HG03469 (cell line): ENCODE measurements around the gene BORA.
A peak's percentile ranks its signal among the peaks of the same experiment; 100 is the strongest.
"Not testable (repeated sequence)": the region's sequence is repeated elsewhere in the genome, so short reads cannot be mapped to it uniquely, and the experiment has no call there.

Experiments
- ATAC-seq: cut with Tn5 transposase; IDR thresholded peaks from one replicate; pipeline ENCODE4 v1.9.1; 2021; ENCODE audit warnings: mild to moderate bottlenecking, moderate library complexity, moderate number of reproducible peaks; ENCODE audit not compliant: unreplicated experiment

The BORA gene

DNA sequence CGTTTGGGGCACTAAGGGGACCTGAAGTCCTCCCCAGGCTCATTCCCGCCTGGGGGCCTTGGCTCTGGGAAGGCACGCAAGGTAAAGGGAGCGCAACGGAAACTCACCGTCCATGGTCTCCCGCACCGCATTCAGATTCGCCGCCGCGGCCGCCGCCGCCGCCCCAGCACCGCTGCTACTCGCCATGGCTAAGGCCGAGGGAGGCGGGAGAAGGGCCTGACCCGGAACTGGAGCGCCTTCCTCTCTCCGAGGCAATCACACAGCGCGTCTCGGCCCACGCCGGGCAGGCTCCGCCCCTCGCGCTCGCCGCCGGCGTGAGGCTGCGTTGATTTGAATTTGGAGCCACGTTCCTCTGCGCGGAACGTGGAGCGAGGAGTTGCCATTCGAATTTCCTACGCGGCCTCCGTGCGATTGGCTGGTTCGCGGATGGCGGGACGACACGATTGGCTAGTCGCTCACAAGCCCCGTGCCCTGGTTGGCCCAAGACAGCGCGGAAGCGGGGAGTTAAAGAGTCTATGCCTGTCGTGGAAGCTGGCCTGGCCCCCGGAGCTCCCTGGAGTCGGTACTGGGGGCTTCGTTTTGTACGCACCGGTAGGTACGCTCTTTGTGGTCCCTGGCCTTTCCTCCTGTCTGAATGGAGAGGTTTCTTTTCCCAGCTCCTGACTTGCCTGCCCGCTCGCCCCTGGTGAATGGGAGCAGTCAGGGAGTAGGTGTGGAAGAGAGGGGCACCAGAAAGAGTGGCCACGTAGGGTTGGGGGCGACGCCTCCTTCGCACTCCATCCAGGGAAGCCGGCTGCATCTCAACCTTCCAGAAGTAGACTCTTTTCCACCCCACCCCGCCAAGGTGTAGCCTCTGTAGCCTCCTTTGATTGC is at the start of gene BORA, which contains the start of gene MZT1:
BORA (plus strand) TSS at position 507 of the 873 bp plus-strand sequence. CDS start 1,018 bp downstream, outside the sequence.
MZT1 (minus strand) TSS at position 213 of the 873 bp plus-strand sequence; CDS start at position 186, 27 bp downstream.
- ATAC-seq: peak; percentile 96

DNA sequence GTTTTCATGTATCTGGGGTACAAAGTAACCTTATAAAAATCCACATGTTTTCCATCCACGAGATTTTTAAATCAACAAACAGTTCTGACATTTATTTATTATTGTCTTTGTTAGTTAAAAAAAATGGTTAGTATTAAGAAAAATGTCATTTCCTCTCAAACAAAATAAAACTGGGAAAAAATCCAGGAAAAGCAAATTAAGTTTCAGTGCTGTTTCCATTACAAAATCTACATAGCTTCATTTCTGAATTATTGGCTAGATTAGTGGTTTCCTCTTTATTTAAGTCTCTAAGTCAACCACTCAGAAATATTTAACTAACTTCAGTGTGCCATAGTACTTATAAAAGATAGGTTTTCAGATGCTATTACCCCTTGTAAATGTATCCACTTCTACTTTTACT is 49.4 kb upstream of the BORA start:
- ATAC-seq: no peak

DNA sequence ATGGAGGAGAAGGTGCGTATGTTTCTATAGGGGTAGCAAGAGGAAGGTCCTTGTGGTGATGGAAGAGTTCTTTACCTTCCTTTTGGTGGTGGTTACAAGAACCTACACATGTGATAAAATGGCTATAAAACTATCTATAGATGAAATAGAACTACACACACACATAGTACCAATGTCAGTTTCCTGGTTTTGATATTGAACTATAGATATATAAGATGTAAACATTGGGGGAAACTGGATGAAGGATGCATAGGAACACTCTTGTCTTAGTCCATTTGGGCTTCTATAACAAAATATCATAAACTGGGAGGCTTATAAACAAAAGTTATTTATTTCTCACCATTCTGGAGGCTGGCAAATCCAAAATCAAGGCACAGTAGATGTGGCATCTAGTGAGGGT is 47.4 kb upstream of the BORA start:
- ATAC-seq: no peak

DNA sequence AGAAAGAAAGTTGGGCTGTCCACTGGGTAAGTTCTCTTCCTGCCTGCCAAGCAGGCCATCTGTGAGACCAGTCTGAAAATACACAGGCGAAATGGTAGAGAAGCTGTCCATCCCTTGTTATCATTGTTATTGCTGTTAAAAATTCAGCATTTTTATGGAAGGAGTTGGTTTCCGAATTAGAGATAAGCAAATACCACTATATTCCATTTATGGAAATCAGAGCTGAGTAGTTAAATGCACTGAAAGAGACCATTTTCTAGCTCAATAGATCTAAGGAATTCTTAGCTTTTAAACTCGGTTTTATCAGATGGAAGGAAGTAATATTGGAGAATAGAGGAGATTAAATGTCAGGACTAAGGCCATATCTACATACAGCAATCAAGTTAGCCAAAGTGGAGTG is 41.0 kb upstream of the BORA start:
- ATAC-seq: no peak

DNA sequence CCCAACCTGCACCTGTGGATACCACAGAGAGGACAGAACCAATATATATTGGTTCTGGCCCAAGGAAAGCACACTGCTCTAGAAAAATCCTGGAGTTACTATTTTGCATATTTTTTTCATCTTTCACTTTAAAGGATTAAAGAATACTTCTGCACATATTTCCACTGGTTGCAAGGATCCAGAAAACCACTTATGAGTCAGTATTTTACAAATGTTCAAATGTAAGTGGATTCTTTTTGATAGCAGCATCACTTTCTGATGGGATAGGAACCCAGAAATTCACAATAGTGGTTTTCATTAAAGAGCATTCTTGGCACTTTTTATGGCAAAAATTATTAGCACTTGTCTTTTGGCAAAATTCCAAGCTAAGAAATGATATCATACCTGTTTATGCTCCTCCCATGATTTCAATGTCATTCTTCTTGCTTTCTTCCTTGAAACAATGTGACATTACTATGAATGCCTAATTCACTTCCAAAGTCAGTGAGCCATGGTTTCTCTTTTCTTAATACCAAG is 38.5 kb upstream of the BORA start:
- no peak for ATAC-seq

DNA sequence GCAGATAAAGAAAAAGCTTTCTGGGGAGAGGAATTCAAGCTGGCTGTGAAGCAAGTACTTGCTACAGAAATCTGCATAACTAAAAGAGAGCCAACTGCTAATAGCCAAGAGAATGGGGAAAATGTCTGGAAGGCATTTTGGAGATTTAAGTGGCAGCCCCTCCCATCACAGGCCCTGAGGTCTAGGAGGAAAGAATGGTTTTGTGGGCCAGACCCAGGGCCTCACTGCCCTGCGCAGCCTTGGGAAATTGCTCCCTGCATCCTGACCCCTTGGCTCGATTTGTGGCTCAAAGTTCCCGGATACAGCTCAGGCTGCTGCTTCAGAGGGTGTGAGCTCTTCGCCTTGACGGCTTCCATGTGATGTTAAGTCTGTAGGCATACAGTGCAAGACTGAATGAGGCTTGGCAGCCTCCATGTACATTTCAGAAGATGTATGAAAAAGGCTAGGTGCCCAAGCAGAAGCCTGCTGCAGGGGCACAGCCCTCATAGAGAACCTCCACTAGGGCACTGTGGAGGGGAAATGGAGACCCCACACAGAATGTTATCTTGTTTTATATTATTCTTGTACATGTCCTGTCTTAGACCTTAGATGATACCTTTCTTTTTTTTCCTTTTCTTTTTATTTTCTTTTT is 34.7 kb upstream of the BORA start:
- no peak for ATAC-seq

DNA sequence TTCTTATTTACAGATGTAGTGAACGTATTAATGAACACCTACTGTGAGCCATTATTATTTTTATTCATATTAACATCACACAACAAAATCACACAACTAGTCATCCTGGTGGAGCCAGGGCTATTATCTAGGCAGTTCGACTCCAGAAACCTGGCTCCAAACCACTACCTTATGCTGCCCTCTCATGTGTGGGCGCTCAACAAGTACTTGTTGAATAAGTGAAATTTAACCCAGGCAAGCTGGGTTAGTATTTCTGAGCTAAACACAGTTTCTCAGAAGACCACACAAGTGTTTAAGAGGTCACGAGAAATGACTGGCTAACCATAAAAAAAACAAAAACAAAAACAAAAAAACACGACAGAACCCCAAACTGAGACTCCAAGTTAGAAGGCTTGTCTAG is 33.9 kb upstream of the BORA start:
- ATAC-seq: no peak

DNA sequence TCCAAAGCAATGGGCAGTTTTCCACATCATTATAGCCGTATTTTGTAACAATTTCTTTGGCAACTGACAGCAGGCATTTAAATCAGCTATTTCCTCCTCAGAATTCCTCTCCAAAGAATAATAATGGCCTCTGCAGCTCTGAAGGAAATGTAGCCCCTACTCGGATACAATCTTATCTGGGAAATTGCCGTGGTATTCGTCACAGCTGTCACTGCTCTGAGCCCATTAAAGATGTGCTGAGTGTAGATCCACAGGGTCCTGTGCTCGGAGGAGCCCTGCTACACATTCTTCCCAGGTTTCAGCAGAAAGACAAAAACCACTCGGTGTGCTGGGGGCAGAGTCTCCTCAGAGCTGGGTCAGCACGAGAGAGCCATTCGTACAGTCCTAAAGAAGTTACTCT is 33.4 kb upstream of the BORA start:
- no peak for ATAC-seq

DNA sequence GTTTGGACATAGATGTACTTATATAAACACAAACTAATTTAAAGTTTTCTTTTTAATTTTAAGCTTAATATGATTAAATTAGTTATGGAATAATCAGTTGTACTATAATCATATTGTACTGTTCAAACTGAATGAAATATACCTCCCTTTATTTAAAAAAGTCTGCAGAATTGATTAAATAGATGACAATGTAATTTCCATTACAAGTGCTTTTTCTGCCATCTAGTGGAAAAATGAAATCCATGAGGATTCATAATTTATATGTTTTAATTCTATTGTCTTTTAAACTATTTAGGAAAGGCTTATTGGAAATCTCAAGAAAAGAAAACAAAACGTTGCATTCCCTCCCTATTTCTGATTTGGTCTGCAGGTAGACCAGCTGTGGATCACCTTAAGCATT is 31.1 kb upstream of the BORA start:
- ATAC-seq: no peak

DNA sequence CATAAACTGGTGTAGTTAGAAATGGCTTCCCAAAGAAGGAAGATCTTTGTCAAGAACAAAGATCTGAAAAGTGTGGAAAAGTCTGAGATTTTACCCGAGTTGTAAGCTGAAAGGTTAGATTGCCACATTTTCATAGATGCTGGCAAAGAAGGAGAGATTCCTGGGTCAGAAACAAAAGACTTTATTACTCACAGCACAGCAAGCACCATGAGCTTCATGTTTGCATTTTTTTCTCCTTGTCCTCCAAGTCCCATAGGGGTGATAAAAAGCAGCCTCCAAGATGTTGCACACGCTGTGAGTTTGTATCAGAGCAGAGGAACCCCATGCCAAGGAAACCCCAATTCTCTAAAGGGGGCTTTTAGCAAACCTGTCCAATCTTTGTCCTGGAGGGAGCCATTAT is 29.6 kb upstream of the BORA start:
- no peak for ATAC-seq

DNA sequence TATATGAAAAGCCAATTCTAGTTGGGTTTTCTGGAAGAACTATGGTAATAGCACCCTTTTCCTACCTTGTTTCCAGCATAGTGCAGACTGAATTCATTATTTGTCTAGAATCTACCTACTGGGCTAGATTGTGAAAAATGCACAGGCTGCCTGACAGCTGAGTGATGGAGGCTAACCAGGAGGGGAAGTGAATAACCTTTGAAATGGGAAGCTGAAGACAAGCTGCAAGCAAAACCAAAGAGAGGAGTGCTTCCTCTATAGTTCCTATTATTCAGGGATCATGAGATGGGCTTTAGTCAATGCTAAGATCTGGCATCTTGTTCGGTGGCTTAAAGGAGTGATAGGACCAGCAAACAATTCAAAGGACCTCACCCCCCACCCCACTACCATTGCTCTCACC is 27.2 kb upstream of the BORA start:
- ATAC-seq: no peak

DNA sequence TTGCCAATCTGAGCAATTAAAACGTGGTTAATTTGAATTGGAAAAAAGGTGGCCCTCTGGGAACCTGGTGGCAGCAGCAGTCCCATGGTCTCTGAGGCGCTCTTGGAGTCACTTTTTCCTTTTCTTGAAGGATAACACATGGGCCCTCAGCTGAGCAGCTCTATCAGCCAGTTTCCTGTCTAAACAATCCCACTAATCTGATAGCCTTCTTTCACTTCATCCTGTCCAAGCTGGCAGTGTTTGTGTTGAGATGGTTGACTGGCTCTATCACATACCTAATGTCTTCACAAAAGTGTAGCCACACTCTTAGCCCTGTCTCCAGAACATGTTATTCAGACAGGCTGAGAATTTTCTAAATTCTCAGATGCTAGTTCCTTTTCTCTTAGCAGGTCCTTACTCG is 10.9 kb upstream of the BORA start:
- no peak for ATAC-seq

DNA sequence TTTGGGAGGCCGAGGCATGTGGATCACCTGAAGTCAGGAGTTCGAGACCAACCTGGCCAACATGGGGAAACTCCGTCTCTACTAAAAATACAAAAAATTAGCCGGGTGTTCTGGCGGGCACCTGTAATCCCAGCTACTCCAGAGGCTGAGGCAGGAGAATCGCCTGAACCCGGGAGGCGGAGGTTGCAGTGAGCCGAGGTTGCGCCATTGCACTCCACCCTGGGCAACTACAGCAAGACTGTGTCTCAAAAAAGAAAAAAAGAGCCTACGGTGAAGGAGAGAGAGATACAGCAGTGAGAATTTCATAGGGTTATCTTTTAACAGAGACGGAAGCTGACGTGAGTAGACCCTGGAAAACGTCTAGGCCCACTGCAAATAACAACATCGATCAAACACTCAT is 1.5 kb upstream of the BORA start:
- not testable (repeated sequence) for ATAC-seq

DNA sequence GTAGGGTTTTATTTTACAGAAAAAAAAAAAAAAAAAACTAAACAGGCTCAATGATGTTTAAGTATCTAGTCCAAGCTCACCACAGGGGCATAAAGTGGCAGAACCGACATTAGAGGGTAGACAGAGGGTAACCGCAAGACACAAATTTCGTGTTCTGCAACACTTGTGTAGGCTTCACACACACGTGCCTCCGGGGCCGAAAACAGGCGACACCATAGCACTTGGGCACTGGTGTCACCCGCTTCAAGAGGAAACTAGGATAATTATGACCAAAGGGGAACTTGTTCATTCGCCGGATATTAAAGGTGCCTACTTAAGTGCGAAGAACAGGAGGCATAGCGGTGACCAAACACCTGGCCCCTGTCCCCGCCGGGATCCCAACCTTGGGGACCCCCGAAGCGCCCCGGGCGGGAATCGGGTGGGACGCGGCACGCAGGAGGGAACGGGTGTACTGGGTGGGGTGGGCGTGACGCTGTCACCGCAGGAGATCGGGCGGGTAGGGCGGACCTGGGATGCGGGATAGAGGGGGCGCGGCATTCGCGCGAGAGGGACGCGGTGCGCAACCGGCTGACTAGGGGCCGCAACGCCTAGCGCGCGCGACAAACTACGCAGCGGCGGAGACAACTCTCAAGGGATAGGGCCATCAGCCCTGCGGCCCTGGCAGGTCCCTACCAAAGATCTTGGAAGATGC is 852 bp upstream of the BORA start:
- peak; percentile 6 for ATAC-seq

DNA sequence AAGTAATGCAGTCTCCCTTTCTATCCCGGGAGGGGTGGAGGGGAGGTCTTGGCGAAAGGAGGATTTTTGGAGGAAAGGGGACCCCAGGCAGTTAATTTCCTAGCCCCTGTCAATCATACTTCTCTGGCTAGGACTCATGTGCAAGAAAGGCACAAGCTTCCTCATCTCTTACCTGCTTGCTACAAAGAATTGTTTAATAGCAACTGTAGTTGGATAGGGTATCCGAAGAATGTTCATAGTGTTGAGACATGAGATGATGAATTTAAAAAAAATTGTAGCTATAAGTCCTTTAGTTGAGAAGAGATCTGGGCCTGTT is 525 bp downstream of the BORA start:
- no peak for ATAC-seq

DNA sequence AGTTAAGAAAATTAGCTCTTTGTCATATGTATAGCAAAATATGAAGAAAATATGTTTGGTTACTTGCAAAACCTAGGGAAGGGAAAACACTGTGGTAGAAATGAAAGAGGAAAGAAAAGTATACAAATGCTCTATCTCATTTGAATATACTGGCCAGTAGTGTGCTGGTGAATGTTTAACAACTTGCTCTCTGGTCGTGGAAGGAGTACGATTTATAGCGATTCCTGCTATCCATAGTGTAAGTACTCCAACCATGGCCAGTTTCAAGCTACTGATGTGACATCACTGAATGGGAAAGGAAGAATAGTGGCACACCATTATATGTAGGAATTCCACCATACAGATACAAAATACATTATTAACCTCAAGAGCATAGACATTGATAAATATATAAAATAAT is 9.3 kb downstream of the BORA start:
- ATAC-seq: no peak

DNA sequence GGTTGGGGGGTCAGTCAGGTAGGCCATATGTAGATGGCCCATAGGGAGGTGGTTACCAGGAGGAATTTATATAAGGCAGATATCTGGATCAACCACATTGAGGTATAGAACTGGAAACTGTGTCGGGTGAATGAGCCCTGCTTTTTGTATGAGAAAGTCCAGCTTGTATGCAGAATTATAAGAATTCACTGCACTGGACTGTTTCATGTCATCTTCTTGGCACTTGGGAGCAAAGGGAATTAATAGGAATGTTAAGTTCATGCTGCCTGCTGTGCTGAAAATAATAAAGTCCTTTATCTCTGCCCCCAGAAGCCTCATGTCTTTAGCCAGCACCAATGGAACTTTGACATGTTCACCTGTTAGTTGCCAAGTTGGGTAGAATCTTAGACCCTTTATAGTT is 12.3 kb downstream of the BORA start:
- ATAC-seq: no peak

DNA sequence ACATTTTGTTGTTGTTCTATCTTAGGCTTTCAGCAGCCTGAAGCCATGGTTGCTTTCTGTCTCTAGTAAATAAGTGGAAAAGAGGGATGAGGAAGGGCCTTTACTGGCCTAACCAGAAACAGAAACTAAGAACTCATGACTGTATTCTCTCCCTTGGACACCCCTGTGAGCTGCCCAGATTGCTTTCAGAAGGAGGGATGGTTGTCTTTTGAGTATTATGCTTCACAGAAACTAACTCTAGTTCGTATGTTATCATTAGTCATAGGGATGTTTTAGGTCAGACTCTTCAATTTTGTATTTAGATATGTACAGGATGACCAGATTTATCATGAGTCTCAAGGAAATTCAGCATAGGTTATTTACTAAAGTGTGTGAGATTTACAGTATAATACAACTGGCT is 17.5 kb downstream of the BORA start:
- ATAC-seq: no peak

DNA sequence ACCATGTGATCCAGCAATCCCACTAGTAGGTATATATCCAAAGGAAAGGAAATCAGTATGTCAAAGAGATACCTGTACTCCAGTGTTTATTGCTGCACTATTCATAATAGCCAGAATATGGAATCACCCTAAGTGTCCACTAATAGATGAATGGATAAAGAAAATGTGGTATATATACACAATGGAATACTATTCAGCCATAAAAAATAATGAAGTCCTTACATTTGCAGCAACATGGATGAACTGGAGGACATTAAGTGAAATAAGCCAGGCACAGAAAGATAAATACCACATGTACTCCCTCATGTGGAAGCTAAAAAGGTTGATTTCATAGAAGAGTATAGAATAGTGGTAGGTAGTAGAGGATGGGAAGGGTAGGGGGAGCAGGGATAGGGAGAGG is 23.5 kb downstream of the BORA start:
- no peak for ATAC-seq

DNA sequence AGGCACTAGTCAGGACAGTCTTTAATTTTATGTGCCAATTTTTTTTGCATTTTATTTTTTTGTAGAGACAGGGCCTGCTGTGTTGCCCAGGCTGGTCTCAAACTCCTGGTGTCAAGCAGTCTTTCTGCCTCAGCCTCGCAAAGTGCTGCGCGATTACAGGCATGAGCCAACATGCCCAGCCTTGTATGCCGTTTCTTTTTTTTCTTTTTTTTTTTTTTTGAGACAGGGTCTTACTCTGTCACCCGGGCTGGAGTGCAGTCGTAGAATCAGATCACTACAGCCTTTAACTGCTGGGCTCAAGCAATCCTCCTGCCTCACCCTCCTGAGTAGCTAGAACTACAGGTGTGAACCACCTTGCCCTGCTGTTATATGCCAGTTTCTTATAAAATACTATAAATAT is 26.4 kb downstream of the BORA start:
- ATAC-seq: no peak

DNA sequence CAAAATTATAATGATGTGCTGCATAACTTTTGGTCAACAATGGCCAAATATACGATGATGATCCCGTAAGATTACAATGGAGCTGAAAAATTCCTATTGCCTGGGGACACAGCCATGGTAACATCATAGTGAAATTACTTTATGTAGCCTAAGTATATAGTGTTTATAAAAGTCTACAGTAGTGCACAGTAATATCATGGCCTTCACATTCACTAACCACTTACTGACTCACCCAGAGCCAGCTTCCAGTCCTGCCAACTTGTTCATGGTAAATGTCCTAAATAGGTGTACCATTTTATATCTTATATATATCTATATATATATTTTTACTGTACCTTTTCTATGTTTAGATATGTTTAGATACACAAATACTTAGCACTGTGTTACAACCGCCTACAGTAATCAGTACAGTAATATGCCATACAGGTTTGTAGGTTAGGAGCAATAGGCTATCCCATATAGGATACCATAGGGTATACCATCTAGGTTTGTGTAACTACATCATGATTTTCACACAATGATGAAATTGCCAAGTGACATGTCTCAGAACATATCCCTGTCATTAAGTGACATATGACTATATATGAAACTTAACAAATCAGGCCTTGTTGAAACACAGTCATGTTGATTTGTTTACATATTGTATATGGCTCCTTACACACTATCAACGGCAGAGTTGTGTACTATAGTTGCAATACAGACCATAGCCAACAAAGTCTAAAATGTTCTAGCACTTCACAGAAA is 30.2 kb downstream of the BORA start:
- ATAC-seq: no peak
